Colonic mucosa (tissue), 4 donors: Measurements from ENCODE around the gene GTF3C1. TPM values are rescaled to one million over a fixed set of nuclear protein-coding genes. Genes with fewer than 3 reads are reported as not detected.

Experiments
- DNase-seq: peaks from one replicate; pipeline ENCODE4 v3.0.0-alpha.2; 2020
- H3K27ac ChIP-seq: fragments of 200-600 bp; one replicate; pipeline ENCODE4 v1.8.0; 2021
- H3K27me3 ChIP-seq: fragments of 200-600 bp; one replicate; pipeline ENCODE4 v1.8.0; 2021
- H3K36me3 ChIP-seq: fragments of 200-600 bp; one replicate; pipeline ENCODE4 v1.8.0; 2021
- H3K4me1 ChIP-seq: fragments of 200-600 bp; one replicate; pipeline ENCODE4 v1.8.0; 2021; ENCODE audit warnings: mild to moderate bottlenecking
- H3K4me3 ChIP-seq: fragments of 200-600 bp; one replicate; pipeline ENCODE4 v1.8.0; 2021
- H3K9ac ChIP-seq, 2 donors: one replicate each; pipeline ENCODE4 v1.7.0; 2013; ENCODE audit warnings: control low read depth in 2 of 2, low read depth in 2 of 2, low read length in 2 of 2
- H3K9me3 ChIP-seq: fragments of 200-600 bp; one replicate; pipeline ENCODE4 v1.8.0; 2021
- CTCF ChIP-seq: fragments of 200-600 bp; IDR thresholded peaks from one replicate; pipeline ENCODE4 v1.8.0; 2022; ENCODE audit warnings: antibody characterized with exemption, mild to moderate bottlenecking
- intact Hi-C: fragments of 100-400 bp; cut with DNase I; formaldehyde crosslinking; loops from one replicate; pipeline ENCODE4 v1.14.1; 2022
- total RNA-seq, 2 donors: library from RNA; stranded (reverse); fragmentation: NEBNext Ultra II Directional in 1 of 2; extraction: Animal tissue kit (Norgen Biotek cat#: 25700) in 1 of 2; gene quantifications; one replicate each; pipeline ENCODE4 v1.2.1, GENCODE V29; 2021
- donor health status: healthy.
- donor health status: DM: no; HTN: no; CAD: no.
- donor health status: DM: no; HTN: no; CAD: no.

The GTF3C1 gene
- total RNA-seq, 2 donors from 2014 or later = 40.1 to 67.8 TPM

- no peak for DNase-seq
- Histone ChIP-seq H3K27ac (no peak overlapping the region), H3K27me3 (no peaks in the 10 kb centered on the region), H3K36me3 (no peaks in the 10 kb centered on the region), H3K4me1 (no peaks in the 10 kb centered on the region), H3K9ac (no peak overlapping the region), H3K4me3 (no peak overlapping the region), H3K9me3 (no peaks in the 10 kb centered on the region)
- TF ChIP-seq CTCF = no peak
- intact Hi-C loops = no loop called here
Measured at GRCh38 chr16:27447301-27447700, 102.4 kb downstream of the GTF3C1 start.

- H3K9me3 ChIP-seq = no peaks in the 10 kb centered on the region
- no peak overlapping the region for H3K27ac ChIP-seq
- no peak for TF ChIP-seq CTCF
- no peaks in the 10 kb centered on the region for H3K36me3 ChIP-seq
- H3K4me1 ChIP-seq = no peaks in the 10 kb centered on the region
- no peak for DNase-seq
- no peaks in the 10 kb centered on the region for H3K27me3 ChIP-seq
- no peak overlapping the region for H3K4me3 ChIP-seq
- intact Hi-C loops = no loop called here
- no peak overlapping the region for H3K9ac ChIP-seq
Measured at GRCh38 chr16:27446721-27447120, 103.0 kb downstream of the GTF3C1 start.

GRCh38 chr16:27445502-27446175, 104.1 kb downstream of the GTF3C1 start:
- no peak overlapping the region for H3K9ac ChIP-seq
- no peak for TF ChIP-seq CTCF
- intact Hi-C loops = no loop called here
- no peak overlapping the region for H3K4me3 ChIP-seq
- no peak overlapping the region for H3K27ac ChIP-seq
- H3K36me3 ChIP-seq = no peaks in the 10 kb centered on the region
- H3K27me3 ChIP-seq = no peaks in the 10 kb centered on the region
- no peaks in the 10 kb centered on the region for H3K4me1 ChIP-seq
- no peaks in the 10 kb centered on the region for H3K9me3 ChIP-seq
- DNase-seq = no peak

GRCh38 chr16:27444470-27444869, 105.2 kb downstream of the GTF3C1 start:
- intact Hi-C loops = no loop called here
- Histone ChIP-seq H3K36me3 (no peaks in the 10 kb centered on the region), H3K4me3 (no peak overlapping the region), H3K9me3 (no peaks in the 10 kb centered on the region), H3K9ac (no peak overlapping the region), H3K27me3 (no peaks in the 10 kb centered on the region), H3K4me1 (no peaks in the 10 kb centered on the region), H3K27ac (no peak overlapping the region)
- TF ChIP-seq CTCF = no peak
- DNase-seq = no peak

GRCh38 chr16:27444015-27444414, 105.7 kb downstream of the GTF3C1 start:
- Histone ChIP-seq H3K27ac (no peak overlapping the region), H3K4me1 (no peaks in the 10 kb centered on the region), H3K9me3 (no peaks in the 10 kb centered on the region), H3K36me3 (no peaks in the 10 kb centered on the region), H3K9ac (no peak overlapping the region), H3K4me3 (no peak overlapping the region), H3K27me3 (no peaks in the 10 kb centered on the region)
- intact Hi-C loops = no loop called here
- DNase-seq = no peak
- no peak for TF ChIP-seq CTCF
